Measurements from ENCODE around the gene PXDN. TPM values are rescaled to one million over a fixed set of nuclear protein-coding genes. Genes with fewer than 3 reads are reported as not detected.
"Not testable (repeated sequence)": the region's sequence is repeated elsewhere in the genome, so short reads cannot be mapped to it uniquely, and the experiment has no call there.

PXDN gene
- total RNA-seq, 1 donor from 2014 or later: 576 TPM

GRCh38 chr2:1721706-1722646, 22.3 kb downstream of the PXDN start:
- H3K36me3 Mint-ChIP-seq (ENCODE audit: low read depth): no peaks in the 10 kb centered on the region
- no peaks in the 10 kb centered on the region for H3K9me3 Mint-ChIP-seq (ENCODE audit: low read depth)
- H3K27me3 Mint-ChIP-seq (ENCODE audit: low read depth): no peaks in the 10 kb centered on the region
- H3K27ac Mint-ChIP-seq (ENCODE audit: unreplicated experiment): no peak overlapping the region
- no peak for DNase-seq (ENCODE audit: low spot score)
- peak overlapping the region; percentile 58 for H3K4me3 Mint-ChIP-seq (ENCODE audit: unreplicated experiment)
- H3K4me1 Mint-ChIP-seq (ENCODE audit: low read depth): peaks cover 13% of the 10 kb centered on the region
- no peak for TF ChIP-seq CTCF (IDR thresholded peaks at IDR 0.05)

GRCh38 chr2:1718339-1719220, 25.7 kb downstream of the PXDN start:
- Mint-ChIP-seq H3K9me3 (ENCODE audit: low read depth) (no peaks in the 10 kb centered on the region), H3K27ac (ENCODE audit: unreplicated experiment) (no peak overlapping the region), H3K4me3 (ENCODE audit: unreplicated experiment) (no peak overlapping the region), H3K36me3 (ENCODE audit: low read depth) (no peaks in the 10 kb centered on the region), H3K4me1 (ENCODE audit: low read depth) (peaks cover 33% of the 10 kb centered on the region), H3K27me3 (ENCODE audit: low read depth) (no peaks in the 10 kb centered on the region)
- no peak for TF ChIP-seq CTCF (IDR thresholded peaks at IDR 0.05)
- no peak for DNase-seq (ENCODE audit: low spot score)

- DNase-seq (ENCODE audit: low spot score): no peak
- no peak for TF ChIP-seq CTCF (IDR thresholded peaks at IDR 0.05)
- Mint-ChIP-seq H3K9me3 (ENCODE audit: low read depth) (no peaks in the 10 kb centered on the region), H3K36me3 (ENCODE audit: low read depth) (no peaks in the 10 kb centered on the region), H3K27ac (ENCODE audit: unreplicated experiment) (no peak overlapping the region), H3K4me3 (ENCODE audit: unreplicated experiment) (no peak overlapping the region), H3K27me3 (ENCODE audit: low read depth) (no peaks in the 10 kb centered on the region), H3K4me1 (ENCODE audit: low read depth) (peaks cover 44% of the 10 kb centered on the region)
Measured at GRCh38 chr2:1717113-1717512, 27.2 kb downstream of the PXDN start.

- TF ChIP-seq CTCF (IDR thresholded peaks at IDR 0.05): no peak
- Mint-ChIP-seq H3K4me3 (ENCODE audit: unreplicated experiment) (no peak overlapping the region), H3K4me1 (ENCODE audit: low read depth) (peaks cover 50% of the 10 kb centered on the region), H3K9me3 (ENCODE audit: low read depth) (no peaks in the 10 kb centered on the region), H3K36me3 (ENCODE audit: low read depth) (no peaks in the 10 kb centered on the region), H3K27me3 (ENCODE audit: low read depth) (no peaks in the 10 kb centered on the region), H3K27ac (ENCODE audit: unreplicated experiment) (no peak overlapping the region)
- no peak for DNase-seq (ENCODE audit: low spot score)
Measured at GRCh38 chr2:1716441-1716840, 27.9 kb downstream of the PXDN start.

GRCh38 chr2:1716014-1716305, 28.4 kb downstream of the PXDN start:
- H3K4me3 Mint-ChIP-seq (ENCODE audit: unreplicated experiment); H3K36me3 Mint-ChIP-seq (ENCODE audit: low read depth); H3K27ac Mint-ChIP-seq (ENCODE audit: unreplicated experiment); DNase-seq (ENCODE audit: low spot score); H3K27me3 Mint-ChIP-seq (ENCODE audit: low read depth); H3K9me3 Mint-ChIP-seq (ENCODE audit: low read depth): not testable (repeated sequence)
- peaks cover 50% of the 10 kb centered on the region for H3K4me1 Mint-ChIP-seq (ENCODE audit: low read depth)

All from chondrocyte (in vitro differentiated cells).